GM18858 (cell line): ENCODE measurements around the gene ZCCHC14.
"Not testable (repeated sequence)": the region's sequence is repeated elsewhere in the genome, so short reads cannot be mapped to it uniquely, and the experiment has no call there.

ENCODE experiments used
- ATAC-seq: cut with Tn5 transposase; IDR thresholded peaks from one replicate; pipeline ENCODE4 v1.9.1; 2021; ENCODE audit not compliant: unreplicated experiment

ZCCHC14 gene

GRCh38 chr16:87366930-87367329 lies 125.9 kb downstream of the ZCCHC14 start:
- no peak for ATAC-seq

GRCh38 chr16:87366288-87366687 lies 126.5 kb downstream of the ZCCHC14 start:
- no peak for ATAC-seq

- ATAC-seq, result no peak
Measured at GRCh38 chr16:87365021-87365713, 127.7 kb downstream of the ZCCHC14 start.

GRCh38 chr16:87363771-87364455 lies 128.9 kb downstream of the ZCCHC14 start:
- no peak for ATAC-seq

GRCh38 chr16:87362828-87363559 lies 129.8 kb downstream of the ZCCHC14 start:
- ATAC-seq, result not testable (repeated sequence)

- no peak for ATAC-seq
Measured at GRCh38 chr16:87361916-87362619, 130.8 kb downstream of the ZCCHC14 start.

- ATAC-seq, result no peak
Measured at GRCh38 chr16:87360862-87361610, 131.8 kb downstream of the ZCCHC14 start.

GRCh38 chr16:87359121-87359520 lies 133.7 kb downstream of the ZCCHC14 start:
- ATAC-seq, result no peak

- no peak for ATAC-seq
Measured at GRCh38 chr16:87358696-87359095, 134.1 kb downstream of the ZCCHC14 start.

GRCh38 chr16:87358250-87358649 lies 134.6 kb downstream of the ZCCHC14 start:
- ATAC-seq, result no peak

- no peak for ATAC-seq
Measured at GRCh38 chr16:87356491-87356853, 136.4 kb downstream of the ZCCHC14 start.
